HG02588 (cell line): ENCODE results near the gene LTK.
A peak's percentile ranks its signal among the peaks of the same experiment; 100 is the strongest.

Source experiments
- ATAC-seq: cut with Tn5 transposase; IDR thresholded peaks from one replicate; pipeline ENCODE4 v1.9.1; 2021; ENCODE audit warnings: mild to moderate bottlenecking, moderate library complexity; ENCODE audit not compliant: unreplicated experiment

The LTK gene

GRCh38 chr15:41499109-41499851 is 14.3 kb downstream of the LTK start:
- ATAC-seq, result no peak

- ATAC-seq, result no peak
Observed at GRCh38 chr15:41498657-41499056, 15.0 kb downstream of the LTK start.

DNA sequence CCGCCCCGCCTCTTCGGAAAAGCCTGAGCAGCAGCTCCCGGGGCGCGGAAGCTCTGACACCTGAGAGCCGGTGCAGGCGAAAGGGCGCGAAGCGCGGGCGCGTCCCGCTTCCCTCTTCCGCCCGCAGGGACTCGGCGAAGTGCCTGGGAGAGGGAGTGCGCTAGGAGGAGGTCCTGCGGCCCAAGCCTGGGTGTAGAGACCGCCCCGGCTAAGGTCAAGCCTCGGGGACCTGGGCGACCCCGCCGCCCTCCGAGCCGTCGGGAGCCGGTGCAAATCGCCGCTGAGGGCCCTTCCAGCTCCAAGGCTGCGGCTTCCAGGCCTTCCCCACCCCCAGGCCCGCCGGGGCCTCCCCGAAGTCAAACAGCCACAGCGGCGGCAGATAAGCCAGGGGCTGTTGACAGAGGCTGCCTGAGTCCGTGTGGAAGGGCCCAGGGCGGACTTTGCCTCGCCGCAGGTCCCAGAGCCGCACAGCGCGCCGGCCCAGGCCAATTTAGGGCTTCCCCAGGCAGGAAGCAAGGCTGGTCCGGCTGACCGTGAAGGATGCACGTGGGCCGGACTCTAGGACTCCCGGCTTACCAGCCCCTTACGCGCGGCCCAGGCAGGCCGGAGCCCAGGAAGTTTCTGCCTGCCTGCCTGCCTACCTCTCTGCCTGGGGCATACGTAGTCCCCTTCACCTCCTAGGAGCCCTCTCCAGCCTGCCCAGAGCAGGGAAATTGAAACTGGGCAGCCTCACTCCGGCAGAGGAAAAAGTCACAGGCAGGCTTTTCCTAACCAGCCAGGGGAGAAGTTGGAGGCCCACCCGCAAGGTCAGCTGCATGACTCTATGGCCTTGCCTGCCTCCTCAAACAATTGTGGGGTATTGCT is 17.7 kb downstream of the LTK start:
- ATAC-seq, result no peak

- ATAC-seq, result no peak
Observed at GRCh38 chr15:41494922-41495735, 18.5 kb downstream of the LTK start.

DNA sequence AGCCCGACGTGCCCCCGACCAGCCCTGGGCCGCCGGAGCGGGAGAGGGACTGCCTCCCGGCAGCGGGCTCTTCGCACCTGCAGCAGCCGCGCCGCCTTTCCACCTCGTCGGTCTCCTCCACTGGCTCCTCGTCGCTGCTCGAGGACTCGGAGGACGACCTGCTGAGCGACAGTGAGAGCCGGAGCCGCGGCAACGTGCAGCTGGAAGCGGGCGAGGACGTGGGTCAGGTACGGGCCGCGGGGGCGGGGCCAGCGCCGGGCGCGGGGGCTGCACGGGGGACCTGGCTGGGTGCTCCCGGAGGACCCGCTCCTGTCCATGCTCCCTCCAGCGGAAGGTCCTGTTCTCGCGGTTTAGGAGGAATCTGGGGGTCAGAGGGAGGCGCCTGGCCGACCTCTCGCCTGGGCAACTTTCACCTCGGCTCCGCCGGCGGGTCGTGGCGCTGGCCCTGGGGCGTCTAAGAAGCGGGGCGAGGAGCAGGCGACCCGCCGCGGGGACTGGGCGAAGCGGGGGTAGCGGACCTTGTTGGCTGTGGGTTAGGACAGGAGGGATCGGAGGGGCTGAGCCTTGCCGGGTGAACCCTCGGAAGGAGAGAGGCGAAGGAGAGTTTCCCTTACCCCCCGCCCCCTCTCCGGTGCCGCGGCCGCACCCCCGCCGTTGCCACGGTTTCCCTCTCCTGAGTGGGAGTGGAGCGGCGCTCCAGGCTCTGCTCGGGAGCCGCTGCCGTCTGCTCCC is 19.3 kb downstream of the LTK start:
- ATAC-seq, result peak; percentile 10

DNA sequence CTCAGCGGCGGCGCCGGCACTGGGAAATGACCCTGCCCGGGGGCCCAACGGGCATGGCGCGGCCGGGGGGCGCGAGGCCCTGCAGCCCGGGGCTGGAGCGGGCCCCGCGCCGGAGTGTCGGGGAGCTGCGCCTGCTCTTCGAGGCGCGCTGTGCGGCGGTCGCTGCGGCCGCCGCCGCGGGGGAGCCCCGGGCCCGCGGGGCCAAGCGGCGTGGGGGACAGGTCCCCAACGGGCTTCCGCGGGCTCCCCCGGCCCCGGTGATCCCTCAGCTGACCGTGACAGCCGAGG is 19.8 kb downstream of the LTK start:
- peak; percentile 17 for ATAC-seq

DNA sequence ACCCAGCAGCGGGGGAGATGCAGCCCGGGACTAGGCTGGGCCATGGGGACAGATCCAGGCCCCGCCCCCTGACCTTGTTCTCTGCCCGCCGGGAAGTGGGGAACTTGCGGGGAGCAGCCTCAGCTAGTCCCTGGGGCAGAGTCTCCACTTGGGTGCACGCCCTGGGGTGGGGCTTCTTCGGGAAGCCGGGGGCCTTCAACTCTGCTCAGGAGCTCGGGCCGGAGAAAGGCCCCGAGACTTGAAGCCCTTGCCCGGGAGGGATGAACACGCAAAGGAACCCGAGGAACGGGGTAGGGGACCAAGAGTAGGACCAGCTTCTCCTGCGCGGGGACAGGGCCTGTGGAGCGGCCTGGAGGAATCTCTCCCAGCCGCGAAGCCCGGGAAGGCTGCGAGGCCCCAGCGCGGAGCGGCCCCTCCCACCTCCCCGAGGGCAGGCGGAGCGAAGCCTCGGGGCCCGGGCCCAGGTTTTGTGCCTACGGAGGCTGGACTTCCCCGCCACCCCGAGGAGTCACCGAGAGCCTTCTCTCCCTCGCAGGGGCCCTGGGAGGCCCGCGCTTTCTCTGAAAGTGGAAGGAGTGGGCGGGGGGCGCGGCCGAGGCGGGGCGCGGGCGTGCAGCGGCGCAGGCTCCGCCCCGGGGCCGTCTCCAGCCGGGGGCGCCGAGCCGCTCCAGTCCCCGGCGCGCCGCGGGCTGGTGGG is 20.3 kb downstream of the LTK start, which contains the start of gene ITPKA:
Gene ITPKA, plus strand, starts transcription at position 670 of the 697 bp plus-strand sequence. CDS start 54 bp downstream, outside the sequence.
- peak; percentile 72 for ATAC-seq

- no peak for ATAC-seq
Observed at GRCh38 chr15:41492597-41493204, 20.9 kb downstream of the LTK start.

DNA sequence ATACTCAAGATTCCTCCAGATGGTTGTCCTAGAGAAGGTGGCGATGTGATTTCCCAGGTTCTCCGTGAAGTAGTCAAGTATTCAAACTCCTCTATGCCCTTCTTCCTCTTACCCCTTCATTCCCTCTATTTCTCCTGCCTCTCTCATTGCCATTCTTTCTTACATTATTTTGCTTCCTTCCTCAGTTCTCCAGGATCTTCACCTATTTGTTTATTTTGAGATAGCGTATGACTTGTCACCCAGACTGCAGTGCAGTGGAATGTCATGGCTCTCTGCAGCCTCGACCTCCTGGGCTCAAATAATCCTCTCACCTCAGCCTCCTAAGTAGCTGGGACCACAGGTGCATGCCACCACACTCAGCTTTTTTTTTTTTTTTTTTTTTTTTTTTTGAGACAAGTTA is 21.7 kb downstream of the LTK start:
- no peak for ATAC-seq

DNA sequence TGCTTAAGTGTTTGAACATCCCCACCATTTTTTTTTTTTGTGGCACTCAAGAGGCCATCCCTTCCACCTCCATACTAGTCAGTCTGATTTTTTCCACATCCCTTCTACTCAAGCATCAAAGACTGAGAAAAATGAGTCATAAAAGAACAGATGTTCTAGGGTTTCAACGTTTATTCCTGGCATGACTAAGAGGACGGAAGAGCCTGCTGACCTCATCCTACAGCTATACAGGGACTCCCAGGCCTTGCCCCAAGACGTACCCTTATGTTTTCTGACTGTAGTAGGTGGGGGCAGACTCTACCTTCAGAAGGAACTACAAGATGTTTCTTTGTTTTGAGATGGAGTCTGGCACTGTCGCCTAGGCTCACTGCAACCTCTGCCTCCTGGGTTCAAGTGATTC is 23.3 kb downstream of the LTK start:
- ATAC-seq, result no peak

- ATAC-seq, result no peak
Observed at GRCh38 chr15:41489641-41490040, 24.0 kb downstream of the LTK start.

DNA sequence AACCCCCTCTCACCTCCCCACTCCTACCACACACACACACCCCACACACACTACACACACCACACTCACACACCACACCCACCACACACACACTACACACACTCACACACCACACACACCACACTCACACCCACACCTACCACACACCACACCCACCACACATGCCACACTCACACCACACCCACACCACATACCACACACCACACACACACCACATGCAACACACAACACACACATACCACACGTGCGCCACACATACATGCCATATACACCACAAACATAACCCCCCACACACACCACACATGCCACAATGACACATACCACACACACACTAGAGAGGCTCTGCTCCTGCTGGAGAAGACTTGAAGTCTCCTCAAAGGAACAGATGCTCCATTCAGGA is 25.8 kb downstream of the LTK start:
- no peak for ATAC-seq

DNA sequence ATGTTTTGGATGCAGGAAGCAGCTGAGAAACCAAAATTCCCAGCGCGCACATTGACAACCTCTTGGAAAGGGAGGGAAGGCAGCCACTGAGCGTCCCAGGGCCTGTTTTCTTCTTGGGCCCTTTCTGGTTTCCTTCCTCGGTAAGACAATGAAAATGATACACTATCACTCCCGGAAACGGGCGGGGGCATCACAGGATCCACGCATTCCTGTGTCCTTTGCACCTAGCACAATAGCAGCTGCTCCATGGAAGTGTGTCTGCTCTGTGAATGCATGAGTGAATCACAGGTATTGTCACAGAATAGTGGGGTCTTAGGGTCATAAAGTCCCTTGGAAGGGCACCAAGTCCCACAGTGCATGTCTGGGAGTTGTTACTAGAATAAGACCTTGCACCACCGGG is 26.2 kb downstream of the LTK start:
- no peak for ATAC-seq

DNA sequence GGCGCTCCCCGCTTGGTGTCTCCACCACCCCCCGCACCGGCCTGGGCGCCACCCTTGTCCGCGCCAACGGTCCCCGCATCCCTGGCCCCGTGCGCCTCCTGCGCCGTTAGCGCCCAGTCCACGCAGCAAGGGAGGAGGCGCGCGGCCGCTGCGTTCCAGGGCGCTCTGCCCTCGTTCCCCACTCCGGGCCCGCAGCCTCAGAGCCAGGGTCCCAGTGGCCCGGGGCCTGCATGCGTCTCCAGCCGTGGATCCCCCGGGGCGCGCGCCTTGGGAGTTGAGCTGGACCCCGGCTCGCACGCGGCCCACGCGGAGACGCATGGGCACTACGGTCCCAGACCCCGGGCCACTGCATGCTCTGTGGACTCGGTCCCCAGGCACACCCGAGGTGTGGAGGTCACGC is 27.3 kb downstream of the LTK start:
- ATAC-seq, result no peak

DNA sequence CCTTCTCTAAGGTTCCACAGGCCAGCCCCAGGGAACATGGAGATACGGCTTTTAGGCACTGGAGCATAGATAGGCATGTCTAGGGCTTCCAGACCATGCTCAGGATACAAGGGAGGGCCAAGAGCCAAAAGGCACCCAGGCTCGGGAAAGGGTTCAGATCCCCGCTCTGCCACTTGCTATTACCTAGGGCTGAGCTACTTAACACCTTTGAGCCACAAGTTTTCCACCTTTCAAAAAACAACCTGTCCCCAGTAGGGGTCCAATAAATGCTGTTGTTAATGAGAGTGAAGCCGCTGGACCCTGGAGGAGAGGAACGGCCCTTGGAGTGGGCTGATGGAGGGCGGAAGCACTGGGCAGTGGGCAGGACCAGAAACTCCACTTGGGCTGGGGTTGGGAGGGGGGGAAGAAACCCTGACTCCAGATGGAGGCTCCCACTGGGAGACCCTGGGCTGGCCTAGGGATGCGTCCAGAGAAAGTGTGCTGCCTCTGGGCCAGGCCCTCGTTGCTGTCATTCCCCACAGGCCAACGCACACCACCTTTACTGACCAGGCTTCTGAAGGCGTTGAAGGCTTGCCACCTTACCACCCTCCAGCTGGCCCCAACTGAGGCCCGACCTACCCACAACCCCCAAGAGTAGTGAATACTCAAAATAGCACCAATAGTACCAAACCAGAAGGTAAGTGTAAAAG is 28.5 kb downstream of the LTK start:
- ATAC-seq, result no peak

GRCh38 chr15:41483519-41483918 is 30.1 kb downstream of the LTK start:
- no peak for ATAC-seq

- no peak for ATAC-seq
Observed at GRCh38 chr15:41483115-41483514, 30.5 kb downstream of the LTK start.

- ATAC-seq, result no peak
Observed at GRCh38 chr15:41482110-41482877, 31.3 kb downstream of the LTK start.
